GM18867 (cell line): ENCODE results near the gene KRTAP5-4.
"Not testable (repeated sequence)": the region's sequence is repeated elsewhere in the genome, so short reads cannot be mapped to it uniquely, and the experiment has no call there.

Experiments
- ATAC-seq: cut with Tn5 transposase; IDR thresholded peaks from one replicate; pipeline ENCODE4 v1.9.1; 2021; ENCODE audit warnings: mild to moderate bottlenecking, moderate library complexity; ENCODE audit not compliant: unreplicated experiment

KRTAP5-4 gene

GRCh38 chr11:1639102-1639620 is 17.2 kb upstream of the KRTAP5-4 start:
- ATAC-seq: no peak

DNA sequence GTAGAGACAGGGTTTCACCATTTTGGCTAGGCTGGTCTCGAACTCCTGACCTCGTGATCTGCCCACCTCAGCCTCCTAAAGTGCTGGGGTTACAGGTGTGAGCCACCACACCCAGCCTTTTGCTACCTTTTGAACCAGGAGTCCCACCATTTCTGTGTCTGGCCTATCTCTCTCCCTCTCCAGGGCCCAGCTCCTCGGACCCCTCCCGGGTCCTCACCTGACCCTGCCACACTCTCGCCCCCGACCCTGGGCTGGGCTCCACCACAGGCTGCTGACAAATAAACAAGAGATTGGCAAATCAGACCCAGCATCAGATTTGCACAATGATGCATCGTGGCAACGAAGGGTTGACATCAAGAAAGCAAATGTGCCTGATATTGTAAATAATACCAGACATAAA is 16.4 kb upstream of the KRTAP5-4 start:
- ATAC-seq: no peak

- no peak for ATAC-seq
These were observed 15.7 kb upstream of the KRTAP5-4 start for GRCh38 chr11:1637628-1638027.

GRCh38 chr11:1636291-1636950 is 14.5 kb upstream of the KRTAP5-4 start:
- no peak for ATAC-seq

DNA sequence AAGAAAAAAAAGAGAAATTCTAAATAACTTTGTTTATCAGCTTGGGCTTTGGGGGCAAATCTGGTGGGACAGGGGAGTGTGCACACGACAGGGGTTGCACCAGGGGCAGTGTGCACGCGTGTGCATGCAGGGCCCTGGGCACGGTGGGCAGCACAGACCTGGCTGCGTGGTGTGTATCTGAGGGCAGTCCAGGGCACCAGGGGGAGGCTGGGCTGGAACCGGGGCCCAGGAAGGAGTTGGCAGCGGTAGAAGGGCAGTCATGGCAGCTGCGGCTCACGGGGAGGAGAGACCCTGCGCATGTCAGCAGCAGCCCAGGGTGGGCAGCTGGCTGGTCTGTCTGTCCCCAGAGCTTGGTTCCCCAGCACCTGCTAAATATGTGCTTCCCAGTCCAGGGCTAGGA is 11.9 kb upstream of the KRTAP5-4 start:
- no peak for ATAC-seq

- no peak for ATAC-seq
These were observed 10.2 kb upstream of the KRTAP5-4 start for GRCh38 chr11:1632053-1632714.

DNA sequence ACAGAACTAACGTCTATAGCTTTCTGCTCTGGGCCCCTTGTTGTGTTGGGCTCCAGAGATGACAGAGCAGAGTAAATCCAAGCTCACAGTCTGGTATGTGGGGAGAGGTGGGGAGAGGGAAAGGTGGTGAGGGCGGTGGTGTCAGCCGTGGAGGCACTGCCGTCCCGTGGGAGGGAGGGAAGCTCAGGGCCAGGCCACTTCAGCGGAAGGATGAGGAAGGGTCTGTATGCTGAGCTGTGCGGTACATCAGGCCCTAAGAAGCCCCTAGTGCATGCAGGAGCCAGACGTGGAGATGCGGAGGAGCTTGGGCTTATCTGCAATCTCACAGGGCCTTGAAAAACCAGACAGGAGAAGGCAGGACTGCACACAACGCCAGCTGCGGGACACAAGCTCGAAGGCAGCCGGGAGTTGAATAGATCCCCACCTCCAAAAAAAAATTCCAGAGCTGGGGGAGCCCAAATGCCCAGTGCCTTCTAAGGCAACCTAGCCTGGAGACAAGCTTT is 9.2 kb upstream of the KRTAP5-4 start:
- ATAC-seq: no peak

GRCh38 chr11:1630271-1630670 is 8.3 kb upstream of the KRTAP5-4 start:
- no peak for ATAC-seq

DNA sequence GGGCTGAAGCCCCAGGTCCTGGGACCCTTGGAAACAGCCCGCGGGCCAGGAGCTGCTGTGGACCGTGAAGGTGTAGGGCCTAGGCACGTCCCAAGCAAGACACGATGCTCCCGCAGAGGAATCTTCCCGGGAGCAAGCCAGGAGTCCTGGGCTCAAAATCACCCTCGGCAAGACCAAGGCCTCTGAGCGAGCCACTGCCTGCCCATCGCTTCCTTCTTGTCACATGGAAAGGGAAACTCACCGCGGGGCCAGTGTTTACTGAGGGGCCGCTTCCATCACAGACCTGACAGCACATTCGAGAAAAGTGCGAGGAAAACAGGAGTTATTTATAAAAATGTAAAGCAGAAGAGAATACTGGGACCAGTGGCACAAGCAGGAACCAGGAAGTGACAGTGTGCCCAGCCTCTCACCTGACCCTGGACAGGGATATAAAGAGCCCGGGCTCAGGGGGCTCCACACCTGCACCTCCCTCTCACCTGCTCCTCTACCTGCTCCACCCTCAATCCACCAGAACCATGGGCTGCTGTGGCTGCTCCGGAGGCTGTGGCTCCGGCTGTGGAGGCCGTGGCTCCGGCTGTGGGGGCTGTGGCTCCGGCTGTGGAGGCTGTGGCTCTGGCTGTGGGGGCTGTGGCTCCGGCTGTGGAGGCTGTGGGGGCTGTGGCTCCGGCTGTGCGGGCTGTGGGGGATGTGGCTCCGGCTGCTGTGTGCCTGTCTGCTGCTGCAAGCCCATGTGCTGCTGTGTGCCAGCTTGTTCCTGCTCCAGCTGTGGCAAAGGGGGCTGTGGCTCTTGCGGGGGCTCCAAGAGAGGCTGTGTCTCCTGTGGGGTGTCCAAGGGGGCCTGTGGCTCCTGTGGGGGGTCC is 7.6 kb upstream of the KRTAP5-4 start, which contains the start of gene KRTAP5-5:
Gene KRTAP5-5, plus strand, starts transcription at position 450 of the 860 bp plus-strand sequence. Its CDS starts 66 bp downstream, at position 516.
- ATAC-seq: no peak

GRCh38 chr11:1628506-1629325 is 6.8 kb upstream of the KRTAP5-4 start:
- ATAC-seq: no peak

- ATAC-seq: no peak
These were observed 3.6 kb upstream of the KRTAP5-4 start for GRCh38 chr11:1625541-1625940.

- no peak for ATAC-seq
These were observed 2.7 kb upstream of the KRTAP5-4 start for GRCh38 chr11:1624621-1625020.

DNA sequence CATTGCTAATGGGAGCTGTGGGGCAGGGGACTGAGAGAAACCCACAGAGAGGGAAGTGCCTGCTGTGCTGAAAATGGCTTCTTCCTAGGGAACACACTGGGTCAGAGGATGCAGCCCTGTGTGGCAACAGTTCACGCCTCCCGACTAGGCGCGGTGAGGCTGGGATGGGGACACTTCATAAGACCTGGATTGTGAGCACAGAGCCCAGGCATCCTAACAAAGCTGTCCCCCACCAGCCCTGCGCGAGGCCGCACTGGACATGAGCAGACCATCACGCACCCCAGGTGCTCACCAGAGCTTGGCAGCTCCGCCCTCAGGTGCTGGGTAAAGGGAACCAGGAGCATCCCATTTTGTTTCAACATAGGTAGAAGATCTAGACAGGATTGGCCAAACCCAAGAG is 1.8 kb upstream of the KRTAP5-4 start:
- ATAC-seq: no peak

GRCh38 chr11:1619449-1619848 is 2.5 kb downstream of the KRTAP5-4 start:
- ATAC-seq: no peak

GRCh38 chr11:1618231-1618630 is 3.7 kb downstream of the KRTAP5-4 start:
- ATAC-seq: no peak

DNA sequence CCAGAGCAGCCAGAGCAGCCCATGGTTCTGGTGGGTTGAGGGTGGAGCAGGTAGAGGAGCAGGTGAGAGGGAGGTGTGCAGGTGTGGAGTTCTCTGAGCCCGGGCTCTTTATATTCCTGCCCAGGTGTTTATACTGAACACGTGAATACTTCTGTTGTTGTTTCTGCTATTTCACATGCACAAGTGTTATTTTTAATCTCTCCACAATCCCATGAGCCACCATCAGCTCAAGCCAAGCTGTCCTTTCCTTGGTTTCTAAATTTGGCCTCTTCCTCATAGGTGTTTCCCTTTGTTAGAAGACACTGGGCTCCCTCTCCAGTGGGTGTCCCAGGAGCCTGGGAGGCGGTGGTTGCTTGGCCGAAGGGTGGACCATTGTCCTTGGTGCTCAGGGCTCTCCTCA is 13.6 kb downstream of the KRTAP5-4 start, which contains the start of gene KRTAP5-3:
Gene KRTAP5-3, minus strand, starts transcription at position 101 of the 400 bp plus-strand sequence. Its CDS starts 78 bp downstream, at position 23.
- ATAC-seq: no peak

- ATAC-seq: not testable (repeated sequence)
These were observed 14.0 kb downstream of the KRTAP5-4 start for GRCh38 chr11:1607901-1608300.

- not testable (repeated sequence) for ATAC-seq
These were observed 14.6 kb downstream of the KRTAP5-4 start for GRCh38 chr11:1607156-1607845.

GRCh38 chr11:1605923-1606322 is 16.0 kb downstream of the KRTAP5-4 start:
- ATAC-seq: peak; percentile 96

DNA sequence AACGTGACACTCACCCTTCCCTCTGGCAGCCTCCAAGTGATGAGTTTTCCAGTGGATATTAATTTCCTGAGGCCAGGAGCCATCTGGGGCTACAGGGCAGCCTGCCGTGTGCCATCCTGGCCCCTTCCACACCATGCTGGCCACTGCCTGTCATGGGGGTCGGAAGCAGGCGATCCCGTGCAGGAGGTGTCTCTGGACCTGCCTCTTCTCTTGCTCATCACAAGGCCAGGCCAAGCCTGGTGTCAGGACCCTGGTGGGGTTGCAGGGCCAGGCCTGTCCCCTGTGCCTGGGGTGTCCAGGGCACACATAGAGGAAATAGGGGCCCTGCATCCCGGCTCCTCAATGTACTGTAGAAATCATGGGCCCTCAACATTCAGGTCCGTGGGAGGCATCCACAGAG is 17.2 kb downstream of the KRTAP5-4 start:
- no peak for ATAC-seq
